Measurements from ENCODE around the gene EHD3. TPM values are rescaled to one million over a fixed set of nuclear protein-coding genes. Genes with fewer than 3 reads are reported as not detected.
A peak's percentile ranks its signal among the peaks of the same experiment; 100 is the strongest.

EHD3 gene
- total RNA-seq, 1 donor from 2014 or later: 2.6 TPM

GRCh38 chr2:31234683-31235503 is 941 bp downstream of the EHD3 start:
- peaks cover 18 to 30% (median 24%) of the 10 kb centered on the region in 3 donors for H3K4me1 ChIP-seq (ENCODE audit: control insufficient read depth in 3 of 3, insufficient read depth in 3 of 3, low read length in 3 of 3)
- peak overlapping the region; percentile 74 to 77 (median 76) for H3K4me3 ChIP-seq (ENCODE audit: low read length in 3 of 3)
- H3K27ac ChIP-seq (ENCODE audit: low read depth, low read length): no peak overlapping the region
- H3K9me3 ChIP-seq (ENCODE audit: control insufficient read depth in 3 of 3, low read length in 3 of 3): no peaks in the 10 kb centered on the region
- H3K9ac ChIP-seq (ENCODE audit: low read depth in 1 of 3, low read length in 3 of 3): peak overlapping the region in 1 of 3 donors; percentile 75
- no peaks in the 10 kb centered on the region for H3K36me3 ChIP-seq (ENCODE audit: control insufficient read depth in 3 of 3, insufficient read depth in 3 of 3, low read length in 3 of 3)
- no peaks in the 10 kb centered on the region for H3K27me3 ChIP-seq (ENCODE audit: control insufficient read depth in 3 of 3, insufficient read depth in 3 of 3, low read length in 3 of 3)

- no peaks in the 10 kb centered on the region for H3K36me3 ChIP-seq (ENCODE audit: control insufficient read depth in 3 of 3, insufficient read depth in 3 of 3, low read length in 3 of 3)
- no peak overlapping the region for H3K27ac ChIP-seq (ENCODE audit: low read depth, low read length)
- peaks cover 25 to 37% (median 30%) of the 10 kb centered on the region in 3 donors for H3K4me1 ChIP-seq (ENCODE audit: control insufficient read depth in 3 of 3, insufficient read depth in 3 of 3, low read length in 3 of 3)
- H3K9ac ChIP-seq (ENCODE audit: low read depth in 1 of 3, low read length in 3 of 3): no peak overlapping the region
- H3K27me3 ChIP-seq (ENCODE audit: control insufficient read depth in 3 of 3, insufficient read depth in 3 of 3, low read length in 3 of 3): no peaks in the 10 kb centered on the region
- no peak overlapping the region for H3K4me3 ChIP-seq (ENCODE audit: low read length in 3 of 3)
- H3K9me3 ChIP-seq (ENCODE audit: control insufficient read depth in 3 of 3, low read length in 3 of 3): no peaks in the 10 kb centered on the region
Observed at GRCh38 chr2:31235504-31235902, 1.6 kb downstream of the EHD3 start.

- Histone ChIP-seq H3K4me1 (ENCODE audit: control insufficient read depth in 3 of 3, insufficient read depth in 3 of 3, low read length in 3 of 3) (peaks cover 35 to 48% (median 41%) of the 10 kb centered on the region in 3 donors), H3K4me3 (ENCODE audit: low read length in 3 of 3) (no peak overlapping the region), H3K9ac (ENCODE audit: low read depth in 1 of 3, low read length in 3 of 3) (no peak overlapping the region), H3K9me3 (ENCODE audit: control insufficient read depth in 3 of 3, low read length in 3 of 3) (no peaks in the 10 kb centered on the region), H3K27ac (ENCODE audit: low read depth, low read length) (no peak overlapping the region), H3K27me3 (ENCODE audit: control insufficient read depth in 3 of 3, insufficient read depth in 3 of 3, low read length in 3 of 3) (no peaks in the 10 kb centered on the region), H3K36me3 (ENCODE audit: control insufficient read depth in 3 of 3, insufficient read depth in 3 of 3, low read length in 3 of 3) (no peaks in the 10 kb centered on the region)
Observed at GRCh38 chr2:31236433-31237205, 2.7 kb downstream of the EHD3 start.

- Histone ChIP-seq H3K4me3 (ENCODE audit: low read length in 3 of 3) (no peak overlapping the region), H3K4me1 (ENCODE audit: control insufficient read depth in 3 of 3, insufficient read depth in 3 of 3, low read length in 3 of 3) (peaks cover 44 to 56% (median 47%) of the 10 kb centered on the region in 3 donors), H3K27me3 (ENCODE audit: control insufficient read depth in 3 of 3, insufficient read depth in 3 of 3, low read length in 3 of 3) (no peaks in the 10 kb centered on the region), H3K9me3 (ENCODE audit: control insufficient read depth in 3 of 3, low read length in 3 of 3) (no peaks in the 10 kb centered on the region), H3K36me3 (ENCODE audit: control insufficient read depth in 3 of 3, insufficient read depth in 3 of 3, low read length in 3 of 3) (no peaks in the 10 kb centered on the region), H3K27ac (ENCODE audit: low read depth, low read length) (no peak overlapping the region), H3K9ac (ENCODE audit: low read depth in 1 of 3, low read length in 3 of 3) (no peak overlapping the region)
Observed at GRCh38 chr2:31237348-31238017, 3.5 kb downstream of the EHD3 start.

GRCh38 chr2:31238126-31238905 is 4.4 kb downstream of the EHD3 start:
- peaks cover 45 to 56% (median 47%) of the 10 kb centered on the region in 3 donors for H3K4me1 ChIP-seq (ENCODE audit: control insufficient read depth in 3 of 3, insufficient read depth in 3 of 3, low read length in 3 of 3)
- H3K36me3 ChIP-seq (ENCODE audit: control insufficient read depth in 3 of 3, insufficient read depth in 3 of 3, low read length in 3 of 3): no peaks in the 10 kb centered on the region
- H3K27ac ChIP-seq (ENCODE audit: low read depth, low read length): peak overlapping the region; percentile 82
- no peak overlapping the region for H3K4me3 ChIP-seq (ENCODE audit: low read length in 3 of 3)
- H3K9me3 ChIP-seq (ENCODE audit: control insufficient read depth in 3 of 3, low read length in 3 of 3): no peaks in the 10 kb centered on the region
- H3K9ac ChIP-seq (ENCODE audit: low read depth in 1 of 3, low read length in 3 of 3): no peak overlapping the region
- no peaks in the 10 kb centered on the region for H3K27me3 ChIP-seq (ENCODE audit: control insufficient read depth in 3 of 3, insufficient read depth in 3 of 3, low read length in 3 of 3)

- peak overlapping the region; percentile 82 for H3K27ac ChIP-seq (ENCODE audit: low read depth, low read length)
- no peaks in the 10 kb centered on the region for H3K27me3 ChIP-seq (ENCODE audit: control insufficient read depth in 3 of 3, insufficient read depth in 3 of 3, low read length in 3 of 3)
- H3K9ac ChIP-seq (ENCODE audit: low read depth in 1 of 3, low read length in 3 of 3): peak overlapping the region in 1 of 3 donors; percentile 47
- no peak overlapping the region for H3K4me3 ChIP-seq (ENCODE audit: low read length in 3 of 3)
- peaks cover 45 to 51% (median 46%) of the 10 kb centered on the region in 3 donors for H3K4me1 ChIP-seq (ENCODE audit: control insufficient read depth in 3 of 3, insufficient read depth in 3 of 3, low read length in 3 of 3)
- no peaks in the 10 kb centered on the region for H3K9me3 ChIP-seq (ENCODE audit: control insufficient read depth in 3 of 3, low read length in 3 of 3)
- H3K36me3 ChIP-seq (ENCODE audit: control insufficient read depth in 3 of 3, insufficient read depth in 3 of 3, low read length in 3 of 3): no peaks in the 10 kb centered on the region
Observed at GRCh38 chr2:31238906-31239592, 5.1 kb downstream of the EHD3 start.

- Histone ChIP-seq H3K9me3 (ENCODE audit: control insufficient read depth in 3 of 3, low read length in 3 of 3) (no peaks in the 10 kb centered on the region), H3K9ac (ENCODE audit: low read depth in 1 of 3, low read length in 3 of 3) (peak overlapping the region in 1 of 3 donors; percentile 57), H3K4me3 (ENCODE audit: low read length in 3 of 3) (peak overlapping the region in 1 of 3 donors; percentile 41), H3K4me1 (ENCODE audit: control insufficient read depth in 3 of 3, insufficient read depth in 3 of 3, low read length in 3 of 3) (peaks cover 41 to 45% (median 45%) of the 10 kb centered on the region in 3 donors), H3K36me3 (ENCODE audit: control insufficient read depth in 3 of 3, insufficient read depth in 3 of 3, low read length in 3 of 3) (peaks cover 0 to 3% (median 0%) of the 10 kb centered on the region in 3 donors), H3K27me3 (ENCODE audit: control insufficient read depth in 3 of 3, insufficient read depth in 3 of 3, low read length in 3 of 3) (no peaks in the 10 kb centered on the region), H3K27ac (ENCODE audit: low read depth, low read length) (peak overlapping the region; percentile 82)
Observed at GRCh38 chr2:31239593-31240177, 5.7 kb downstream of the EHD3 start.

GRCh38 chr2:31240381-31241365 is 6.7 kb downstream of the EHD3 start:
- Histone ChIP-seq H3K27ac (ENCODE audit: low read depth, low read length) (peak overlapping the region; percentile 82), H3K36me3 (ENCODE audit: control insufficient read depth in 3 of 3, insufficient read depth in 3 of 3, low read length in 3 of 3) (peaks cover 0 to 5% (median 0%) of the 10 kb centered on the region in 3 donors), H3K27me3 (ENCODE audit: control insufficient read depth in 3 of 3, insufficient read depth in 3 of 3, low read length in 3 of 3) (no peaks in the 10 kb centered on the region), H3K9ac (ENCODE audit: low read depth in 1 of 3, low read length in 3 of 3) (peak overlapping the region in 2 of 3 donors; percentile 38 to 57), H3K4me1 (ENCODE audit: control insufficient read depth in 3 of 3, insufficient read depth in 3 of 3, low read length in 3 of 3) (peaks cover 41 to 45% (median 45%) of the 10 kb centered on the region in 3 donors), H3K9me3 (ENCODE audit: control insufficient read depth in 3 of 3, low read length in 3 of 3) (no peaks in the 10 kb centered on the region), H3K4me3 (ENCODE audit: low read length in 3 of 3) (peak overlapping the region in 1 of 3 donors; percentile 7)
